SH-SY5Y (cell line): ENCODE measurements around the gene TMEM201.
A peak's percentile ranks its signal among the peaks of the same experiment; 100 is the strongest.

Source experiments
- GATA2 ChIP-seq: IDR thresholded peaks from 2 replicates; pipeline ENCODE4 v1.6.1; 2011; ENCODE audit warnings: mild to moderate bottlenecking, low read depth, low read length
- GATA3 ChIP-seq: IDR thresholded peaks from 2 replicates; pipeline ENCODE4 v1.6.1; 2011; ENCODE audit warnings: low read depth, mild to moderate bottlenecking, low read length, moderate library complexity

Gene TMEM201

GRCh38 chr1:9603766-9604753 is 15.3 kb downstream of the TMEM201 start:
- TF ChIP-seq GATA3: no peak
- TF ChIP-seq GATA2: no peak

GRCh38 chr1:9604836-9605235 is 16.1 kb downstream of the TMEM201 start:
- TF ChIP-seq GATA2 (no peak), GATA3 (no peak)

- TF ChIP-seq GATA2: no peak
- no peak for TF ChIP-seq GATA3
These were observed 17.3 kb downstream of the TMEM201 start for GRCh38 chr1:9605946-9606455.

- TF ChIP-seq GATA2: no peak
- no peak for TF ChIP-seq GATA3
These were observed 17.7 kb downstream of the TMEM201 start for GRCh38 chr1:9606458-9606857.

GRCh38 chr1:9606948-9607347 is 18.2 kb downstream of the TMEM201 start:
- TF ChIP-seq GATA2: no peak
- no peak for TF ChIP-seq GATA3

- TF ChIP-seq GATA2 (no peak), GATA3 (no peak)
These were observed 18.6 kb downstream of the TMEM201 start for GRCh38 chr1:9607352-9607751.

GRCh38 chr1:9609998-9610397 is 21.3 kb downstream of the TMEM201 start:
- TF ChIP-seq GATA2: no peak
- no peak for TF ChIP-seq GATA3

- no peak for TF ChIP-seq GATA3
- TF ChIP-seq GATA2: no peak
These were observed 21.8 kb downstream of the TMEM201 start for GRCh38 chr1:9610548-9610947.

- TF ChIP-seq GATA2: no peak
- TF ChIP-seq GATA3: no peak
These were observed 23.0 kb downstream of the TMEM201 start for GRCh38 chr1:9611716-9612115.

GRCh38 chr1:9612162-9612845 is 23.6 kb downstream of the TMEM201 start:
- TF ChIP-seq GATA3: no peak
- TF ChIP-seq GATA2: peak; percentile 33; the same call in 1 of the 2 replicates

- 0 out of 2 replicates have a peak, but pooled peaks have one; percentile 24 for TF ChIP-seq GATA2
- TF ChIP-seq GATA3: no peak
These were observed 24.3 kb downstream of the TMEM201 start for GRCh38 chr1:9612871-9613624.

- TF ChIP-seq GATA3: no peak
- TF ChIP-seq GATA2: no peak
These were observed 25.1 kb downstream of the TMEM201 start for GRCh38 chr1:9613625-9614299.

GRCh38 chr1:9615316-9616063 is 26.8 kb downstream of the TMEM201 start:
- TF ChIP-seq GATA2 (no peak), GATA3 (no peak)
